H4 (cell line): ENCODE results near the gene FKBP2. TPM values are rescaled to one million over a fixed set of nuclear protein-coding genes. Genes with fewer than 3 reads are reported as not detected.
A peak's percentile ranks its signal among the peaks of the same experiment; 100 is the strongest.

Source experiments
- DNase-seq: peaks from one replicate; pipeline ENCODE4 v3.0.0-alpha.2; 2015; ENCODE audit warnings: low spot score
- total RNA-seq: library from RNA; depleted of rRNA; stranded (reverse); fragments of >200 nt; shearing (Covaris generic); gene quantifications from 2 replicates; pipeline ENCODE4 v1.2.3, GENCODE V29; 2014; rRNA removed

The FKBP2 gene
- total RNA-seq = 65.7 and 97.7 TPM in 2 replicates

DNA sequence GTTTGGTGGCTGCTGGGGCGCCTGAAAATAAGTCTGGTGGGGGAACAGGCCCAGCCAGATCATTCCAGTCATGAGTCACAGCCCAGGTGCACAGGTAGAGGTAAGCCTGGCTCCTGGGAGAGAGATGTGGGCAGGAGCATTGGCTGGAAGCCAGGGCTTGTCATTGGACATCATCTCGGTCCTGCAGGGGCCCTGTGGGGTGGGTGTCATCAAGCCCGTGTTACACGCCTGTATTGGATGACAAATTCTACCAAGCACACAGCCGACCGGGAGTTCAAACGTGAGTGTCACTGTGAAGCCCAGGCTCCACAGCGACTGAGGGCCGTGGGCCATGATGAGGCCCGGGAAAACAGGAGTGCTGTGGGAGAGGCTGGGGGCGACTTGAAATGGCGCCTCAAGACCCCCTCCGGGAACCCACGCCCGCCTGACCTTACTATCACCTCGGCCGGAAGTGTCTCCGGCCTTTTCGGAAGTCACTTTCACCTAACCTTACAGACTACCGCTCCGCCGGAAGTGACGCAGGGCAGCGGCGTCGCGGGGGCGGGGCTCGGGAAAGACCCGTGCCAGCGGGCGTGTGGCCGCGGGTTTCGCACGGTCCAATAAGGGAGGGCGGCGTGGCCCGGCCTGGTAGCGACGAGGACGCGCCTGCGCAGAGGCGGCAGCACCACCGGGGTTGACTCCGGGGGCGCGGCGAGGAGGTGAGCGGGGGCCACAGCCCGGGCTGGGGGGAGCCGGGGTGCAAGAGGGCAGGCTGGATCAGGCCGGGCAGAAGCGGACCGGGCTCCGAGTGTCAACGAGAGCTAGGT is at the start of gene FKBP2:
Gene FKBP2, plus strand, starts transcription at position 661 of the 806 bp plus-strand sequence. CDS start 1,293 bp downstream, outside the sequence.
- peak; percentile 95 for DNase-seq

DNA sequence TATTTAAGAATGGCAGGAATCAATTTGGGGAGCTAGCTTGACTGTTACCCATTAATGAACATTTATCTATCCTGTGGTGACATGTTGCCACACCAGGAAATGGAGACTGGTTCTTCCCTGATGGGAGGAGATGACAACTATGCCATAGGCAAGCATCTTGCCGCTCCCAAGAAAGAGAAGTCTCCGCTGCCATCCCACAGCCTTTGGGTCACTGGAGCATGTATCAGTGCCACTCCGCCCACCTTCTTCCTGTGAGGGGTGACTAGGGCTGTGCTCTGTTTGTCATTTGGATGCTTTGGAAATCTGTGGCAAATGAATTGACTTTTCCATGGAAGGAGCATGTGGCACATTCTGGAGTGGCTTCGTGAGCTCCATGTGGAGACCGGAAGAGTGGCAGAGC is 48.5 kb upstream of the FKBP2 start:
- no peak for DNase-seq

DNA sequence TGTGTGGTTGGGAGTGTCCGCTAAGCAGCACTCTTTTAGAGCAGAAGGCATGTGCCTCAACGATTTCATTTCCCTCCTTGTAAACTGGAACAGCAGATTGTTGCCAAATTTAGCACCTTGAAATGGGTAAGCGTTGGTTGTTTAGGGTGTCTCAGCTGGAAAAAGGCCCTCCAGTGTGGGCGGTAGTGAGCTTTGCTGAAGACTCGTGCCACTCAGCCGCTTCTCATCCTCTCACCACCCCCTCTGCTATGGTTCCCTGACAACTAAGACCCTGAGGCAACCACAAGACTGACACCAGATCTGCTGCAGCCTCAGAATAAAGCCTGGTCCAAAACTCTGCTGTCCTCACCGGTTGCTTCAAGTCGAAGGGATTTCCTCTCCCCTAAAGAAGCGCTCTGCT is 44.3 kb upstream of the FKBP2 start:
- DNase-seq = no peak

DNA sequence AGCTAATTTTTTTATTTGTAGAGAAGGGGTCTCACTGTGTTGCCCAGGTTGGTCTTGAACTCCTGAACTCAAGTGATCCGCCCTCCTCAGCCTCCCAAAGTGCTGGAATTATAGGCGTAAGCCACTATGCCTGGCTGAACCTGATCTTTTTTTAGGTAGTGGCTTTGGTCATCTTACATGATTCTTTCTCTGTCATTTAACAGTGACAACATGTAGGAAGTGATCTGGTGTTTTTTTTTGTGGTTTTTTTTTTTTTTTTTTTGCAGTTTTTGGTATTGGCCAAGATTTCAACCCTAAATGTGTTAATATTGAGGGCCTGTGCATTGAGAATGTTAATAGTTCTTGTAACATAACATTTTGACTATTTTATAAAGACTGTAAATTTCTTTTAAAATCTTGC is 42.4 kb upstream of the FKBP2 start:
- DNase-seq = no peak

DNA sequence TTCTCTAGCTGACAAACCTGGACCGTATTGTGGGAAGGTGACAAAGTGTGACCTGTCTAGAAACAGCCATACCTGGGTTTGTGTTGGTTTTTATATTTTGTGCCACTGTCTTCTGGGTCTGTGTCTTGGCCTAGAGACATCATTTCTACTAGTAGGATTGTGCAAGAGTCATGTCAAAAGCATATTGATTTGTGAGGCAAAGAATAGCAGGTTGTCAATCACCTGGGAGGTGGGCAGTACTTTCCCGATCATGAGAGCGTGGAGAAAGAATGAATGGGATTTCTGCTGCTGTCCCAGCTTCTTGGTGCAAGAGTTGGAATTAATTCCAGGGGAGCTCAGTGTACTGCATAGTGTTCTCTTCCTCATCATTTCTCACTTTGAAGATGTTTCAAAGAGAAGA is 39.4 kb upstream of the FKBP2 start:
- DNase-seq = no peak

DNA sequence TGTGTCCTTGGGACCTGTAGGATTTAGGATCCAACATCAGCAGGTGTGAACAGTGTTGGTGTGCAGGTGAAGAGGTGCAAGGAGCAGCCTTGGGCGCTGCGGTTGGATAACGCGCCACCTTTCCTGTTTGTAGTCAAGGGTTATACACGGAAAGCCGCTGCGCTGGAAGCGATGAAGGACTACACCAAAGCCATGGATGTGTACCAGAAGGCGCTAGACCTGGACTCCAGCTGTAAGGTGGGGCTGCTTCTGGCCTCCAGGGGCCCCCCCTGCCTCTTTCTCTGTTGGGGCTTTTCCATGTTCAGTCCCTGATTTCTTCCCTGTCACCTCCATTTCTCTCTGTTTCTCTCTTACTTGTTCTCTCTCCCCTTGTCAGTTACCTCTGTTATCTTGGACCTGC is 37.9 kb upstream of the FKBP2 start:
- no peak for DNase-seq

DNA sequence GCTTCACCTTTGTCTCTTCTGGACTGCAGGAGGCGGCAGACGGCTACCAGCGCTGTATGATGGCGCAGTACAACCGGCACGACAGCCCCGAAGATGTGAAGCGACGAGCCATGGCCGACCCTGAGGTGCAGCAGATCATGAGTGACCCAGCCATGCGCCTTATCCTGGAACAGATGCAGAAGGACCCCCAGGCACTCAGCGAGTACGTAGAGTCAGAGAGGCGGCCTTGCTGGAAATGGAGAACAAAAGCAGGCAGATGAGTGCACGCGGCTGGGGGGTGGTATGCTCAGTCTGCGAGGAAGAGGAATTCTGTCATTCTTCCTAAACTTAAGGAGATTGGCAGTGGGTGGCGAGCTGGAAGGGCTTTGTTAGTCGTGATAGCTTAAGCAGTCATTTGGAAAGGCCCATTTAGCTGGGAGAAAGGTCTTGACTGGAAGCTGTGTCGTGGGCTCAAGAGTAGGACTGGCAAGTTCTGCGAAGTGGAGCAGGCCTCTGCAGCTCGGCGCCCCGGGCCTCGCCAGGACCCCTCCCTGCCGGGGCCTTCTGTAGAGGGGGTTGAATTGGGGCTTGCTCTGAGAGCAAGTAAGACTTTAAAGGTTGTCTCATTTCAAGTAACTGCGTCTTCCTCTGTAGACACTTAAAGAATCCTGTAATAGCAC is 37.3 kb upstream of the FKBP2 start:
- DNase-seq = no peak

DNA sequence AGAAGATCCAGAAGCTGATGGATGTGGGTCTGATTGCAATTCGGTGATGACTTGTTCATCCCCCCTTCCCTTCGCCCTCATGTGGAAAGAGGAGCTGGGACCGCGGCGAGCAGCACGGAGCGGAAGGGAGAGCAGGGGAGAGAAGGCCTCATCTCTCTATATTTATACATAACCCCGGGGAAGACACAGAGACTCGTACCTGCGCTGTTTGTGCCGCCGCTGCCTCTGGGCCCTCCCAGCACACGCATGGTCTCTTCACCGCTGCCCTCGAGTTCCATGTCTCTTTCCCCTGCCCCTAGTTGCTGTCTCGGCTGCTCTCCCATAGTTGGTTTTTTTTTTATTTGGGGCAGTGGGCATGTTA is 36.8 kb upstream of the FKBP2 start:
- no peak for DNase-seq

DNA sequence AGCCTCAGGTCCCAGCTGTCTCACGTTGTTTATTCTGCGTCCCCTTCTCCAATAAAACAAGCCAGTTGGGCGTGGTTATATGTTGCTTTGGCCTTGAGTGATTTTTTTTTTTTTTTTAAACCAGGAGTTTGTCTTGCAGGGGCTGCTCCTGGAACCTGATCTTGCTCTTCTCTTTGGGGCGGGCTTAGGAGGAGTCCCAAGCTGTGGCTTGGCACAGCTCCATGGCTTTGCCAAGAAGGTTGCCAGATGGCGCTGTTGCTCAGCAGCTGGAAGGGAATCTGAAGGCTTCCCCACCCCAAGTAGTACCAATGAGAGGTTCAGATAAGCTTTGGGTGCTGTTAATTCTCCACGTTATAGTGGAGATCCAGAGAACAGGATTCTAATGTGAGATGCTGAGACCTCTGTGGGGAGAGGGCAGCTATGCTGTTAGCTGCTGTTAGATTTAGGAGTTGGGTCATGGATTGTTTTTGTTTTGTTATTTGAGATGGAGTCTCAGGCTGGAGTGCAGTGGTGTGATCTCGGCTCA is 36.4 kb upstream of the FKBP2 start:
- DNase-seq = peak; percentile 91

DNA sequence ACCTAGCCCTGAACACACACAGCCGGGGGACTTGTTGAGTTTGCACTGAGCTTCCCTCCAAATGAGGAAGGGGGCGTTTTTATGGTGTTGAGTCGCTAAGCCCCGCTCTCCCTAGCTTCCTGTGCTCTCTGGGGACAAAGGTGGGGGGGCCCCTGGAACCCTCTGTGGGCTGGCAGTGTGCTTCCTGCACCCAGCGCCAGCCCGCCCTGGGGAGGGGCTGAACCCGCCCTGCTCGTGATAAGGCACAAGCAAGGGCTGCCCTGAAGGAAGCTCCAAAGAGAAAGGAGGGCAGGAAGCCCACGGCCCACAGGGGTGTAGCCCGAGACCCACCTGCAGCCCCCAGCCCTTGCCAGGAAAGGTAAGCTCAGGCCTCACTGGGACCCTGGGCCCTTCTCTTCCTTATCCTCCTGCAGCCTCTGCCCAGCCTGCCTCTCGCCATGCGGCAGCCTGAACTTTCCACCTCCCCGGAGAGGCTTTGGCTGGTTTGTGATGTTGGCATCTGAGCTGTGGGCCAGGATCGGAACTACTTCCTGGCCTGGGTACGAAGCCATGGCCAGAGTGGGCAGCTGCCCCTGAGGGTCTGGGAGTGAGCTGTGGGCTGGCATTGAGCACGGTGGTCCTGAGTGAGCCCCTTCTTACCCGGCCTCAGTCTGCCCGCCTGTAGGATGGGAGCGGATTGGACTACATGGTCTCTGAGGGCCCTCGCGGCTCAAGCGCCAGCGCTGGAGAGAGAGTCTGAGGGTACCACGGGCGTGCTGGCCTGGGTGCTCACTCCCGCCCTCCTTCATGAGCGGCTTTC is 34.2 kb upstream of the FKBP2 start, which contains the start of gene FERMT3:
Gene FERMT3, plus strand, starts transcription at position 265 of the 799 bp plus-strand sequence. CDS start 644 bp downstream, outside the sequence.
- no peak for DNase-seq

DNA sequence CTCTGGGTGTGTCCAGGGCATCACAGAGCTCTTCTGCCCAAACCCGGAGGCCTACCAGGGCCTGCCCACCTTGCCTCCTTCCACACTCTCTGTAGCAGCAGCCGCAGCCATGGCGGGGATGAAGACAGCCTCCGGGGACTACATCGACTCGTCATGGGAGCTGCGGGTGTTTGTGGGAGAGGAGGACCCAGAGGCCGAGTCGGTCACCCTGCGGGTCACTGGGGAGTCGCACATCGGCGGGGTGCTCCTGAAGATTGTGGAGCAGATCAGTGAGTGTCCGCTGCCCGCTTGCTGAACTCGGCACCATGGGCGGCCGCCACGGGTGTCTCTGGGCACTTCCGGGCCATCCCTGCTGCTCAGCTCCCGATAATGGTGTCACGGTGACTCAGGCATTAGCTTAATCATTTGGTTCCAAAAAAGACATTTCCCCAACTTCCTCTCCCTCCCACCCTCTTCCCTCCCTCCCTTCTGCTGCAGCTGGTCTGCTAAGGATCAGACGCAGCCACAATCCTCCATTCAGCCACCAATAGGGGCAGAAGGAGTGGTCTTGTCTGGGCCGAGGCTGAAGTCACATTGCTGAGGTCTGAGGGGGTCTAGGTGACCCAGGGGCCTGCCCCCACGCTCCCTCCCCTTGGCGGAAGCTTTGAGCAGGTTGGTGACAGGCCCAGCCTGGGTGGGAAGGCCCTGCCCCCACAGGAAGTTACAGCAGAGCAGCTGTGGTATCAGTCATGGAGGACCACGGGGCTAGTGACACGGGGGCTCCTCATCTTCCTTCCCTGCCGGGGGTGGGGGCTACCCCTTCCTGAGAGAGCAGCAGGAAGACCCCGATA is 33.4 kb upstream of the FKBP2 start:
- DNase-seq = no peak

DNA sequence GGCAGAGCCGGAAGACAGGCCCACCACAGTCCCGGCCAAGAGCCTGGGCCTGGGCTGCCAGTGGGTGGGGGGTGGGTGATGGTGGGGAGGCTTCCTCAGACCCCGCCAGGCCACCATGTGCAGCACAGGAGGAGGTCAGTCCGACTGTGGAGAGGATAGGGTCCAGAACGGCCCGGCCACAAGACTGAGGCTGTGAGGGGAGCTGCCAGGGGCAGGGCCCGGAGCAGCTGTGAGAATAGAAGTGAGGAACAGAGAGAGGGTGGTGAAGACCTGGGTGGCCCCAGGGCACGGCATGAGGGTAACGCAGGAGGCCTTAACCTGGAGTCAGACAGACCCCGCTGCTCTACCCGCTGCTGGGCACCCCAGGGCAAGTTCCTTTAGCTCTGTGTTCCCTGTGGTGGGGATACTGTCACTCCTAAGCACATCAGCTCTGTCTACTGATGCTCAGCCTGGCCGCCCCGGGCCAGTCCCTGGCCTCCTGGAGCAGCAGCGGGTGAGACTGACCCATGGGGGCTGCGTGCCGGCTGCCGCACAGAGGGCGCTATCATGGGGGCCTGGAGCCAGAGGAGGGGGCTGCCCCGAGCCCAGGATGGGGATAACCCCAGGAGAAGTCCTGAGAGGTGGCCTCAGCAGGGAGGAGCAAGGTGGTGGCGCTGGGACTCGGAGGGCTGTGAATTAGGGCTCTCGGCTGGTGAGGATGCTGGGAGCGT is 32.7 kb upstream of the FKBP2 start:
- no peak for DNase-seq

DNA sequence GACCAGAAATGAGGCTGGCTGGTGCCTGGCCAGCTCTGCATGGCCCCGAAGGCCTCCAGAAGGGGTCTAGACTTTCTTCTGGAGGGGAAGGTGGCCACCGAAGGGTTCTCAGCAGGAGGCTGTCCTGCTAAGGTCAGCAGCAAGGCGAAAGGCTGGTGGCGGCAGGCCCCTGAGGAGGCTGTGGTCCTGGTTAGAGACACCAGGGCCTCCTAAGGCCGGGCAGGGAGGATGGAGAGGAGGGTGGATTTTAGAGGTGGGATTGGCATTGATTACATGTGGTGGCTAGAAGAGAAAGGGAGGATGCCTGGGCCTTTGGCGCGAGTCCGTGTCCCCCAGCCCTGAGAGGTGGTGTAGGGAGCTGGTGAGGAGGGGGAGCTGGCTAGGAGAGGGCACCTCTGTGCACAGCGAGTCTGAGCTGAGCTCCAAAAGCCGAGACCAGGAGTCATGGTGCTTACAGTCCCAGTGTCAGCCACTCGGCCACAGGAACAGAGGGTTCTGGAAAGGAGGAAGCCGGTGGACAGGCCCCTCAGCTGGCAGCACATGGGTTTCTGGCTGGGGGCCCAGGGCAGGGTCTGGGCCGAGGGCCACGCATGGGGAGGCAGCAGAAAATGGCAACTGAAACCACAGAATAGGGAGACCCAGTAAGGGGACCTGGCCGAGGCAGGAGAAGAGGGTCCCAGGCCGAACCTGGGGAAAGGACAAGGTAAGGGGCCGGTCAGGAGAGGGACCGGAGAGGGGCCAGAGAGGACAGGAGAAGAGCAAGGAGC is 31.9 kb upstream of the FKBP2 start:
- no peak for DNase-seq

DNA sequence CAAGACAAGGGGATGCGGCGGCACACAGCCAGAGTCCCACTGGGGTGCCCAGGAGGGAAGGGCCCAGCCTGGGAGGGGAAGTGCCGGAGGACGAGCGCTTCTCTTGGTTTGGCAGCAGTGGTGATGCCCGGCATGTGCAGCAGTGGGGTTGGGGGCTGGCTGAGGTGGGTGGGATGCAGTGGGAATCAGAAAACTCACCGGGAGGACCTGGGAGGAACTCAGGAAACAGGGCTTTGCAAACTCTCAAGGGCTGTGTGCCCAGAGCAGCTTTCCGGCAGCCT is 31.4 kb upstream of the FKBP2 start:
- DNase-seq = no peak

DNA sequence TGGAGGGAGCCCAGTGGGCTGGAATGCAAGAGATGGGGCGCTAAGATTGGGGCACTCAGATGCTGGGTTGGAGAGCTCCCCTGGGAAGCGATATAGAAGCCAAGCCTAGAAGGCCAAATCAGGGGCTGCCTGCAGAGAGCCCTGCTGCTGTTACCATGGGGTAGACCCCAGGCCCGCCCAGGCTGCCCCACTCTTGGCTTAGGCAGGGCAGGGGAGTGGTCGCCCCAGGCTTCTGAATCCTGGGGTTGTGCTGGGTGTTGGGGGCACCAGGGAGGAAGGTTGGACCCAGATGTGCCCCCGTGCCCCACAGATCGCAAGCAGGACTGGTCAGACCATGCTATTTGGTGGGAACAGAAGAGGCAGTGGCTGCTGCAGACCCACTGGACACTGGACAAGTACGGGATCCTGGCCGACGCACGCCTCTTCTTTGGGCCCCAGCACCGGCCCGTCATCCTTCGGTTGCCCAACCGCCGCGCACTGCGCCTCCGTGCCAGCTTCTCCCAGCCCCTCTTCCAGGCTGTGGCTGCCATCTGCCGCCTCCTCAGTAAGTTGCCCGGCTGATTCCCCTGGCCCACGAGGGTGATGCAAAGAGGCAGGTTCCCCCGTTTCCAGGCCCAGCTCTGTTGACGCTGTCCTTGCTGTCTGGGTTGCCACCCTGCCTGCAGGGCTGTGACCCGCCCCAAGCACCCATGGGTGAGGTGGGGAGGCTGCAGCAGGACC is 30.4 kb upstream of the FKBP2 start:
- no peak for DNase-seq

DNA sequence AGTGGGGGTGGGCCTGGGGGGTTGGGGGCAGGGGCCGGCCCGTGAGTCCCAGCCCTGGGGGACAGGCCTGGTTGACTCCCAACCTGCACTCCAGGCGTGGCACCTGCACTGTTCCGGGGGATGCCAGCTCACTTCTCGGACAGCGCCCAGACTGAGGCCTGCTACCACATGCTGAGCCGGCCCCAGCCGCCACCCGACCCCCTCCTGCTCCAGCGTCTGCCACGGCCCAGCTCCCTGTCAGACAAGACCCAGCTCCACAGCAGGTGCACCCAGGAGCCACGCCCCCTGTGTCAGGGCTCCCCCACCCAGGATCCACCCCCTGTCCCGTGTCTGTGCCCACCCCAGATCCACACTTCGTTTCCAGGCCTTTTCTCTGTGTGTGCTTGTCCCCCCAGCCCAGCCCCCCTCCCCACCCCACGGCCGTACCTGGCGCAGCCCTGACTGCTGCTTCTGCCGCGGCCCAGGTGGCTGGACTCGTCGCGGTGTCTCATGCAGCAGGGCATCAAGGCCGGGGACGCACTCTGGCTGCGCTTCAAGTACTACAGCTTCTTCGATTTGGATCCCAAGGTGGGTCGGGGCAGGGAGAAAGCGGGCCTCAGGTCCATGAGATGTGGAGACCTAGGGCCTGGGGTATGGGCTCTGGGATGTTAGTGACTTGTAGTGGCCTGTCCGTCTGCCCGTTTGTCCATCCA is 29.6 kb upstream of the FKBP2 start:
- no peak for DNase-seq

DNA sequence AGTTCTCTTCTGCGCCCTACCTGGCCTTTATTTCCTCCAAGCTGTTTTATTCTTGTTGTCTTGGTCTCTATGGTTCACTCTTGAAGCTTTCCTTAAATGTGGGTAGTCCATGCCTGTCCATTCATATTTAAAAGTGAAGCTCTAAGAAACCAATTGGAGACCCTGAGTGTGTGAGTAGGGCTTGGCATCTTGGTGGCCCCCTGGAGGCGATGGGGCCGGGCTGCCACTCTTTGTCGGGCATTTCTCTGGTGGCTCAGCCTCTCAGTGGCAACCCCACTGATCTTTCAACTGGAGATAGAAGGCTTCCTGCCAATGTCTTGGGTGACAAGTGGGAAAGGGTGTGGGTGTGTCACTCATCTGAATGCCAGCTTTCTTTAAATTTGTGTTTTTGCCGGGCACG is 24.0 kb upstream of the FKBP2 start:
- DNase-seq = no peak

DNA sequence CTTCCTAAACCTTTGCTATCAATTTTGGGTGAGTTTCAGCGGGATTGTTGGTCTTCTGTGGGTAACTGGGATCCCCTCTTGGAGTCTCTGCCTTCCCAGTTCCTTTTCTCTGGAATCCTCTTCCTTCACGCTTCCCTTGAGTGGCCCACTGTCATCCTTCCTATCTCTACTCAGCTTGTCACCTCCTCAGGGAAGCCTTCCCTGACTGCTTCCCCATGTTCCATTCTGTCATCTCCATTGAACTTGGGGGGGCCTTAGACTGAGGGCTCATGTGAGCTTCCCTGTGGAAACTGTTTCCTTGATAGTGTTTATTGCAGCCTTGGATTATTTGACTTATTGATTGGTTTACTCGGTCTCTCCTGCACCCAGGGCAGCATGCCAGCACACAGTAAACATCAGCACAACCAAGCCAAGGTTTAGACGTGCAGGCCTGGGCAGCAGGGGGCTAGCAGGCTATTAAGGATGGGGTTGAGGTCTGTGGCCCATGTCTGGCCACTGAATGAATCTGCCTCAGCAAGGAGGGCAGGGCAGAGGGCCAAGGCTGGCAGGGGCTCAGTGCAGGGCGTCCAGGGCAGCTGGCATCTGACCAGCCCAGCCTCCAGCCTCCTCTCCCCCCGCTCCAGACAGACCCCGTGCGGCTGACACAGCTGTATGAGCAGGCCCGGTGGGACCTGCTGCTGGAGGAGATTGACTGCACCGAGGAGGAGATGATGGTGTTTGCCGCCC is 22.1 kb upstream of the FKBP2 start:
- no peak for DNase-seq
